GM12874 (cell line): ENCODE results near the gene ITPKA.

Source experiments
- TF ChIP-seq, protein P1 (sequence below): IDR thresholded peaks from 2 replicates; pipeline ENCODE4 v1.5.1; 2011; ENCODE audit warnings: low read depth, mild to moderate bottlenecking, control low read depth, low read length, moderate library complexity; ENCODE audit not compliant: insufficient read depth

The ITPKA gene

DNA sequence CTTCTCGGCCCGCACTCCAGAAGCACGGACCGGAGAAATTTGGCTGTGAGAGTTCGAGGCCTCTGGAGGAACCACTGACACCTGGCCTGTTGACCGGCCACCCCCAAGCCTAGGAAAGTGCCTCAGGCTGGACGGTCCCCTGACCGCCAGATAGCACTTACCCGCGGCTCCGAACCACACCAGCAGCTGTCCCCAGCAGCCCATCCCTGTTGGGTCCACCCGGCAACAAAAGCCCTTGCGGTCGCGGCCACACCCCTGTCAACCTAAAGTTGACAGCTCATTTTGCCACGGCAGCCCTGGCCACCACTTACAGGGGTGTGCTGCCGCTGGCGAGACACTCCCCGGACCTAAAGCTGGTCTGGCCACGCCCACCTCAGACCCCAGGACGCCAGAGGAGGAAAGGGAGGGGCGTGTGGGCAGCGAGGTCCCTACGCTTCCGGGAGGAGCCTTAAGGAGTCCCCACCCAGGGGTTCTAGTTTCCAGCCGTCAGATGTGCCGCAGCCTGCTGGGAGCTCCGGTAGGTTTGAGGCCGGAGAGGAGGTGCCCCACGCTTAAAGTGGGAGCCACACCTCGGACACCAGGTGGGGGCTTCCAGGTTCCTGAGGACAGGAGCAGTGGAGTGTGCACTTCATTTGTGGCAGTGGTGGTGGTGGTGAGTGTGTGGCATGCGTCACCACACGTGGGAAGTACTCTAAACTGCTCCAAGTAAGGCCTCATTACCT is 20.0 kb downstream of the ITPKA start, which contains the start of gene LTK:
LTK (minus strand) TSS at position 322 of the 722 bp plus-strand sequence; CDS start at position 204, 118 bp downstream.
- TF ChIP-seq, protein P1, sequence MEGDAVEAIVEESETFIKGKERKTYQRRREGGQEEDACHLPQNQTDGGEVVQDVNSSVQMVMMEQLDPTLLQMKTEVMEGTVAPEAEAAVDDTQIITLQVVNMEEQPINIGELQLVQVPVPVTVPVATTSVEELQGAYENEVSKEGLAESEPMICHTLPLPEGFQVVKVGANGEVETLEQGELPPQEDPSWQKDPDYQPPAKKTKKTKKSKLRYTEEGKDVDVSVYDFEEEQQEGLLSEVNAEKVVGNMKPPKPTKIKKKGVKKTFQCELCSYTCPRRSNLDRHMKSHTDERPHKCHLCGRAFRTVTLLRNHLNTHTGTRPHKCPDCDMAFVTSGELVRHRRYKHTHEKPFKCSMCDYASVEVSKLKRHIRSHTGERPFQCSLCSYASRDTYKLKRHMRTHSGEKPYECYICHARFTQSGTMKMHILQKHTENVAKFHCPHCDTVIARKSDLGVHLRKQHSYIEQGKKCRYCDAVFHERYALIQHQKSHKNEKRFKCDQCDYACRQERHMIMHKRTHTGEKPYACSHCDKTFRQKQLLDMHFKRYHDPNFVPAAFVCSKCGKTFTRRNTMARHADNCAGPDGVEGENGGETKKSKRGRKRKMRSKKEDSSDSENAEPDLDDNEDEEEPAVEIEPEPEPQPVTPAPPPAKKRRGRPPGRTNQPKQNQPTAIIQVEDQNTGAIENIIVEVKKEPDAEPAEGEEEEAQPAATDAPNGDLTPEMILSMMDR = no peak

DNA sequence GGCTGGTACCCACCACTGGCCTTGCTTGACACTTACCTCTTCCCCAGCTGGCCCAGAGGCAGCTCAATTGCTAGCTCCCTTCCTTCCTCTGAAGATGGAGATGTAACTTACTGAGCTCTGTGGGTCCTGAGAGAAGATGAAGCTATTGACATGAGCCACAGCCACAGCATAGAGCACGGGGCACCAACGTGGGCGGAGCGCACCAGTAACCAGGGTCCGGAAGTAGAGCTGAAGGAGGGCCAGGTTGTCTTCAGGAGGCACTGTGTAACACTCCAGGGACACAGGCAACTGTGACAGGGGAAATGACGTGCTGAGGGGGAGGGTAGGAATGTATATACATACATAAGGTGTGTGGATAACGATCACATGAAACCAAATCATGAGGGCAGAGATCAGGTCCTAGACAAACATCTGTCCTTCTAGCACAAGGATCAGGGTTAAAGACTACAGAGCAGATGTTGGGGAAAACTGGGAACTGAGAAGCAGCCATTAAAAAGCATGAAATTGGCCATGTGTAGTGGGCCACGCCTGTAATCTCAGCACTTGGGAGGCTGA is 24.3 kb downstream of the ITPKA start:
- TF ChIP-seq, protein P1 = no peak

GRCh38 chr15:41520636-41521035 is 27.0 kb downstream of the ITPKA start:
- TF ChIP-seq, protein P1 = no peak

DNA sequence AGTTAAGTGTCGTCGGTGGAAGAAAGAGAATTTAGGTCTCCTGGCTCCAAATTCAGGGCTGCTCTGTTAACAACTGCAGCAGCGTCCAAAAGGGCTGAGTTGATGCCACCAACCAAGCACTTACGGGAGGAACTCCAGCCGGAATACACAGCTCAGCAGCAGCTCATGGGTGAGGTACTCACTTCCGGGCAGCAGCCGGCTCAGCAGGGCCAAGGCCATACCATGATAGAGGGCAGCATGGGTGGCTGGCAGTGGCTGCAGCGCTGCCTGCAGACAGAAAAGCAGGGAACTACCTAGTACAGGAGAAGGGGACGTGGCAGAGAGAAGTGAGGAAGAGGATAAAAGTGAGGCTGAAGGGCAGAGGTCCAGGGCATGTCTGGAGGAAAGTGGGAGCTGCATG is 27.9 kb downstream of the ITPKA start:
- TF ChIP-seq, protein P1 = no peak

DNA sequence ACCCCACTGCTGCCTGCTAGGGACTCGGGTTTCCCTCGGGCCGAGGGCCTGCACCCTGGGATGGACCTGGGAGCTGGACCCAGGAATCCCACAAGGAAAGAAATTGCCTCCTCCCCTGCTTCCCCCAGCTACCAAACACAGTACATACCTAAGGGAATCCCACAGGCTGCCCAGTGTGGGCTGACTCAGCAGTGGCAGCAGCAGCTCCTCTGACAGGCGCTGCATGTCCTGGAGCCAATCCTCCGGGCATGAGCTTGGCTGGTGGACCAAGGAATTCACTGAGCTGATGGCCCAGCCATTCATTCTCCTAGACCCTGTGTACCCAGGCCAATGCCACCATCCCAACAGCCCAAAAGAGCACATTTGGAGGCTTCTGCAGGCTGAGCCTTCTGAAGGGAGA is 29.4 kb downstream of the ITPKA start:
- TF ChIP-seq, protein P1 = no peak

DNA sequence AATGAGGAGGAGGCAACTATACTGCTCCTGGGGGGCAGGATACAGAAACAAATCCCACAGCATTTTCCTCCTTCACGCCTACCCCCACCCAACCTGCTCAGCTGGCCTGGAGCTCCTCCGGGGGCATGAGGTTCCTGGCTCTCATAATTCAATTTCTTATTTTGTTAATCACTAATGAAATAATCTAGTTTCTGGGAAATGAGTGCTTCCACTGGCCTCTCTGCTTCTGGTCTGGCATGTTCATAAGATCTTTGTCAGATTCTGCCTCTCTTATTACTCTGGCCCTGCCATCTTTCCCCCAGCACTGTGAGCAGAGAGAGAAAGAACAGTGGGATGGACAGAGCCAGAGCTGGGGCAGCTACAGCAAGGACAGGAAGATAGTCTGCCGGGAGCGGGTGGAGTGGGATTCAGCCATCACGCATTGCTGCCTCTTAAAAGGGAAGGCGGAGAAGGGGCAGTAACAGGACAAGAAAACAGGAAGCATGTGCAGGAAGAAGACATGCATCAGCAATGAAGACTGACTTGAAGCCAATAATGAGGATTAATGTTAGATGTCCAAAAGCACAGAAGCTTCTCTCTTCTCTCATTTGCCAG is 36.8 kb downstream of the ITPKA start:
- TF ChIP-seq, protein P1 = no peak

DNA sequence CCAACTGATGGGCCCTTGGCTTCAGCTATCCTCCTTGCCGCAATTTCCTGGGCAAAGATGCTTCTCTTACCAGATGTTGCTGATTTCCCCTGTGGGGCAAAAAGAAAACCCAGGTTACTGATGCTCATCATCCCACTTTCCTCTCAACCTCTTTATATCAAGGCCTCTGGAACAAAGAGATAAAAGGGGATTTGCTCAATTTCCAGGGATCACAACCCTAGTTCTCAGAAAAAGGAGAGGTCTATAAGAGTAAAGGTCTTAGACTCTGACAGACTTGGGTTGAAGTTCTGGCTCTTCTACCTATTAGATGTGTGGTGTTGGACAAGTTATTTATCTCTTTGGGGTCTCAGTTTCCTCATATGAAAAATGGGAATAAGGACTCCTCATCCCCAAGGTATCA is 41.9 kb downstream of the ITPKA start:
- TF ChIP-seq, protein P1 = no peak
